T-helper 1 cell (primary cell): Measurements from ENCODE around the gene CACYBP.

Experiments used
- DNase-seq, 5 donors: peaks; one replicate each; pipeline ENCODE4 v3.0.0-alpha.2; 2012 to 2020

The CACYBP gene

GRCh38 chr1:174974711-174975119 lies 25.0 kb upstream of the CACYBP start:
- no peak for DNase-seq

- no peak for DNase-seq
These were observed 24.0 kb upstream of the CACYBP start for GRCh38 chr1:174975764-174976163.

- peak in 1 of 5 donors; percentile 41 for DNase-seq
These were observed 23.2 kb upstream of the CACYBP start for GRCh38 chr1:174976436-174977108.

- DNase-seq: peak in 3 of 5 donors; percentile 35 to 57 (median 49)
These were observed 16.6 kb upstream of the CACYBP start for GRCh38 chr1:174982971-174983689.

DNA sequence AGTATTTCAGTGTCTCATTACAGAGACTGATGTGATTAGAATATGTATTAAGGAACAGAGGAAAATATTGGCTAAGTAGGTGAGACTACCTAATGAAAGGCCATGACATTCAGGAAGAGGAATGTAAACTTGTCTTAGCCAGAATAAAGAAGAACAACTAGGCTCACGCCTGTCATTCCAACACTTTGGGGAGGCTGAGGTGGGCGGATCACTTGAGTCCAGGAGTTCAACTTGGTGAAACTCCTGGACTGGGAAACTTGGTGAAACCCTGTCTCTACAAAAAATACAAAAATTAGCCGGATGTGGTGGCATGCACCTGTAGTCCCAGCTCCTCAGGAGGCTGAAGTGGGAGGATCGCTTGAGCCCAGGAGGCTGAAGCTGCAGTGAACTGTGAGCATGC lies 14.8 kb upstream of the CACYBP start:
- DNase-seq: no peak

- DNase-seq: no peak
These were observed 11.2 kb upstream of the CACYBP start for GRCh38 chr1:174988539-174988938.

- DNase-seq: no peak
These were observed 10.8 kb upstream of the CACYBP start for GRCh38 chr1:174988986-174989385.

DNA sequence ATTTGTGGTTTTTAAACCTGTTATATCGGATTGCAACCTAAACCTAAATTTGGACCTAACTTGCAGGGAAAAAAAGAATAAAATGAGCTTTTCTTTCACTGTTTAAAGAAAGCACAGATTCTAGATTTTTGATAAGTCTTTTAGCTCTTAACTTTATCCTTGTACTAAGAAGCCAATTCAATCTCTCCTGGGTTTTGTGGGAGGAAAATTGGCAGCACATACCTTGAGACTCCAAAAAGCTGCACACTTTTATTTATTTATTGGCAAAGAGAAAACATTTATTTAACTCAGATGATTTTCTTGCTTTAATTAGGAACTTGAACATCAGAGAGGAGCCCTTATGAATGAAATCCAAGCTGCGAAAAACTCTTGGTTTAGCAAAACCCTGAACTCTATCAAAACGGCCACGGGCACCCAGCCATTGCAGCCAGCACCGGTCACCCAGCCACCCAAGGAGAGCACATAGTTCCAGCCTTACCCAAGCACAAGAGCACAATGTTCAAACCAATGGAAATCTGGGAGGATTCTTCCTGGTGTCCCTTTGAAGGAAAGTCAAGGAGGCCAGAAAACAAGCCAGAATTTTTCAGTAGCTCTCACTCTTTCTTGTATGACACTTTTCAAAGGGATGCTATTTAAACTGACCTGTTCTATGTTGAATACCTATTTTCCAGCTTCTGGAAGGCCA lies 10.1 kb upstream of the CACYBP start:
- no peak for DNase-seq

GRCh38 chr1:174990382-174990999 lies 9.3 kb upstream of the CACYBP start:
- peak in 1 of 5 donors; percentile 32 for DNase-seq

DNA sequence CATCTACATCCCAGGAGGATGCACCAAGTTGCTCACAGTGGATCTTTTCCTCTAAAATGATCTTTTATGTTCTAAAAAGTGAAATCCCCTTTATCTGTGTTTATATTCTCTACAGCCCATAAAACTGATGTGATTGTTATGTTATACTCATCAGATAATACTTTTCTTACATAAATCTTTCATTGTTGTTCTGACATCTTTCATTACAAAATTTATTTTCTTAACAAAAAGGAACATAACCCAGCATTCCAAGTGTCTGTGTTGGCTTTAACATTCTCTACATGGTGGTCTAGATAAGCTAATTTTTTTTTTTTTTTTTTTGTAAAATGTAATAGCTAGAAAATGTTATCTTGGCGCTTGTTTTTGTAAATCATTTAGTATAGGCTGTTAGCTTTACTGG lies 8.3 kb upstream of the CACYBP start:
- DNase-seq: no peak

GRCh38 chr1:174995121-174995520 lies 4.6 kb upstream of the CACYBP start:
- no peak for DNase-seq

DNA sequence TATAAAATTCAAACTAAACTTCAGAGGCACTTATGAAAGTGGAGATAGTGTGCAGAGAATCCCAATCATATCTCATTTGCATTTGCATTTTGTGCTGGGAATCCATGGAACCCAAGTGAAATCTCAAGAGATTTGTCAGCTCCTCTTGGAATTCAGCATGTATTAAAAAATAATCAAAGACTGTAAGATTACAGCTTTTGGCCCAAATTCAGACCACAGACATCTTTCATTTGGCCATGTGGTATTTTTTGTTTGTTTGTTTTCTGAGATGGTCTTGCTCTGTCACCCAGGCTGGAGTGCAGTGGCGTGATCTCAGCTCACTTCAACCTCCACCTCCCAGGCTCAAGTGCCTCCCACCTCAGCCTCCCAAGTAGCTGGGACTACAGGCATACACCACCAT lies 3.8 kb upstream of the CACYBP start:
- no peak for DNase-seq

DNA sequence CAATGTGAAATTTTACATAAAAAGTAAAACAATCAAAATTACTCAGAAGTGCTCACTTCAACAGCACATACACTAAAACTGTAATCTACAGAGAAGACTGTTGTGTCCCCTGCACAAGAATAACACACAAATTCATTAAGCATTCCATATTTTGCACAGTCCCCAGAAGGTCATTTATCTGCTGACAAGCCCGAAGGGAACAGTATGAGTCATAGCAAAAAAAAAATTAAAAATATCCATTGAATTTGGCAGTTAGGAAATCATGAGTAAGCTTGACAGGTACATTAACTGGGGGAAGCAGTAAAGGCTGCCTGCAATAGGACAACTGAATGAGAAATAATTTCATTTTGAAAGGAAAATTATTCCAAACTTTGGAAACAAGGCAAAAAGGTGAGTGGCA lies 3.3 kb upstream of the CACYBP start:
- DNase-seq: no peak

DNA sequence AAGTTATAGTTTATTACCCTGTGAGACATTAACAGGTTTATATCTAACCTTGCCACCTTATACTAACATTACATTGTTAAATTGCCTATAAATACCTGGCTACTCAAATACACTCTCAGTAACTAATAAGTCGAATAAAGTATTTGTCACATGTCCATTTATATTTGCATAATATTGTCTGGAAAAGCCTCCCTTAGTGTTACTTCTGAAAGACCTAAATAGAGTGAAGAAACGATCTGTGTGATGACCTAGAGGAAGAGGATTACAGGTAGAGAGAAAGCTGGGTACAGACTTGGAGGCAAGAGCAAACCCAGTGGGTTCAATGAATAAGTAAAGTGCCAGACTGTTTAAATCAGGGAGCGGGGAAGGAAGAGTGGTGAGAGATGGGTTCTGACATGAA lies 2.7 kb upstream of the CACYBP start:
- no peak for DNase-seq

GRCh38 chr1:174998569-174999215 lies 1.1 kb upstream of the CACYBP start:
- peak in 4 of 5 donors; percentile 27 to 74 (median 36) for DNase-seq

DNA sequence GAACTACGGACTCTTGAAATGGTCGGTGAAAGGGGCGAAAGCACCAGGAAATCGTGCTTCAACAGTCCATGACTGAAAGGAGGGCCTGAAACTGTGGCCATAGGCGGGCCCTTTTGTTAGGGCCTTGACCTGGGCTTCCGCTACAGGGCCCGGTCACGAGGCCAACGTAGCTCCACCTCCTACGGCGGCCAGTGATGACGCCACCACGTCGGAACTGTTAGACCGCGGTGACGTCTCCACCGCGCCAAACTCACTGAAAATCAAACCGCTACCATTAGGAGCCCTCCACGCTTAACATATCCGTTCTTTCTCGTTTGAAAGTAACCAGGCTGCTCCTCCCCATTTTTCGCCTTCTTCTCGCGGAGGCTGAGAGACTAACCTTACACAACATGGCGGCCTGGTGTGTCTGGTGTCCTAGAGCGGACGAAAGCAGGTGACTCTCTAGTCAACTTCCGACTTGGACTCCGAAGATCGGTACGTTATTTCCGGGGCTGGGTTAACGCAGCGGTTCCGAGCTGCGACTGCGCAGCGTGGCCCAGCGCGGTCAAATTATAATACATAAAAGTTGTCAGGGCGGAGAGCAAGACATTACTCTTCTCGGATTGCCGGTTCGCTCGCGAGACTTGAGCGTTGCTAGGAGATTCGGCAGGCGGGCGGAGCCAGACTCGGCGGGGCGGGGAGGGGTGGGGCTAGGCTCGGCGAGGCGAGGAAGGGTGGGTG lies 371 bp upstream of the CACYBP start:
- DNase-seq: peak; percentile 96 to 99 (median 97)

GRCh38 chr1:175000697-175001187 lies 995 bp downstream of the CACYBP start:
- peak in 1 of 5 donors; percentile 28 for DNase-seq

DNA sequence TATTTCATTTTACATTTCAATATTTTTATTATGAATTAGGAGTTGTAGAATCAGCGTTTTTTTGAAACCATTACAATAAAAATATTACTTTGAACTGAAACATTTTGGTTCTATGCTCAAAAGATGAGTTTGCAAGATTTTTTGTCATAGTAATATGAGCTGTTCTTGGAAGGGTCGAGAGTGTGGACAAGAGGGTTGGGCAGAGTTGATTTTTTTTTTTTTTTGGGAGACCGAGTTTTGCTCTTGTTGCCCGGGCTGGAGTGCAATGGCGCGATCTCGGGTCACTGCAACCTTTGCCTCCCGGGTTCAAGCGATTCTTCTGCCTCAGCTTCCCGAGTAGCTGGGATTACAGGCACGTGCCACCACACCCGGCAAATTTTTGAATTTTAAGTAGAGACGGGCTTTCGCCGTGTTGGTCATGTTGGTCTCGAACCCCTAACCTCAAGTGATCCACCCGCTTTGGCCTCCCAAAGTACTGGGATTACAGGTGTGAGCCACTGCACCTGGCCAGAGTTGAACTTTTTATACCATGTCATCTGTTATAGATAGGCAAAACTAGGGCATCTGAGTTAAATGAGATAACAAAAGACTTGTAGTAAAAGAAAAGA lies 3.3 kb downstream of the CACYBP start:
- DNase-seq: no peak

GRCh38 chr1:175003521-175003920 lies 3.8 kb downstream of the CACYBP start:
- no peak for DNase-seq

DNA sequence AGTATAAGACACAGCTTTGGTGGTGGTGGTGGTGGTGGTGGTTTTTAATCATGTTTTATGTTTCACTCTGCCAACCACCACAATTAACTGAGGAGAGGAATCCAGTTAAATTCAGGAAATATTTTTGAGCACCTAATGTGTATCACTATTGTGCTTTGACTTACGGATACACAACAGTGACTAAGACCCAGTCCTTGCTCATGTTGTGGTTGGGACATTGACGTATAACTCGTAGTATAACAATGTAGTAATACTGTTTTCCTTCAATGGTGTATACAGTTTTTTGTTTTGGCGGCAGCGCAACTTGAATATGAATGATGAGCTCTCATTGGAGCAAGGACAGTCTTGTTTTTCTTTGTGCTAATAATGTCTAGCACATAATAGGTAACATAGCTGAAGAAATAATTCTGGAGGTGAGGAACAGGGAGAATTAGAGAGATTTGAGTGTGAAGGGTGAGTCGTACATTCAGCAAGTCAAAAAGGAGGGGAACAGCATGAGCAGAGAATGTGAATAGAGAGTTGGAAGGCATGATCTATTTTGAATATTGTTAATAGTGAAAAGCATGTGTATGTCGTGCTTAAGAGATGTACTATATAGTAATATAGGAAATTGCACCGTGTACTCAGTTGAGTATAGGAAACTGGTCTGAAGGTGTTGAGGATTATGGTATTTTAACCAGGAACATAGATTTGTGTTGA lies 5.5 kb downstream of the CACYBP start:
- no peak for DNase-seq

GRCh38 chr1:175009532-175009931 lies 9.8 kb downstream of the CACYBP start:
- no peak for DNase-seq
